Measurements from ENCODE around the gene GPR155.

GRCh38 chr2:174389542-174389941 is 97.3 kb downstream of the GPR155 start:
- TF ChIP-seq, protein P1, sequence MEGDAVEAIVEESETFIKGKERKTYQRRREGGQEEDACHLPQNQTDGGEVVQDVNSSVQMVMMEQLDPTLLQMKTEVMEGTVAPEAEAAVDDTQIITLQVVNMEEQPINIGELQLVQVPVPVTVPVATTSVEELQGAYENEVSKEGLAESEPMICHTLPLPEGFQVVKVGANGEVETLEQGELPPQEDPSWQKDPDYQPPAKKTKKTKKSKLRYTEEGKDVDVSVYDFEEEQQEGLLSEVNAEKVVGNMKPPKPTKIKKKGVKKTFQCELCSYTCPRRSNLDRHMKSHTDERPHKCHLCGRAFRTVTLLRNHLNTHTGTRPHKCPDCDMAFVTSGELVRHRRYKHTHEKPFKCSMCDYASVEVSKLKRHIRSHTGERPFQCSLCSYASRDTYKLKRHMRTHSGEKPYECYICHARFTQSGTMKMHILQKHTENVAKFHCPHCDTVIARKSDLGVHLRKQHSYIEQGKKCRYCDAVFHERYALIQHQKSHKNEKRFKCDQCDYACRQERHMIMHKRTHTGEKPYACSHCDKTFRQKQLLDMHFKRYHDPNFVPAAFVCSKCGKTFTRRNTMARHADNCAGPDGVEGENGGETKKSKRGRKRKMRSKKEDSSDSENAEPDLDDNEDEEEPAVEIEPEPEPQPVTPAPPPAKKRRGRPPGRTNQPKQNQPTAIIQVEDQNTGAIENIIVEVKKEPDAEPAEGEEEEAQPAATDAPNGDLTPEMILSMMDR (IDR thresholded peaks at IDR 0.05): no peak
- no peak for TF ChIP-seq POLR2A (IDR thresholded peaks at IDR 0.05)
